GM10248 (cell line): ENCODE data around the gene NUP62.

Source experiments
- CTCF ChIA-PET: fragments of 300-600 bp; sonication (Branson Sonifier 250); formaldehyde crosslinking; extraction: SDS; loops from one replicate; lab custom pipeline; 2021; ENCODE audit warnings: antibody characterized with exemption; lab: Yijun Ruan, JAX
- POLR2A ChIA-PET: fragments of 350-650 bp; sonication (Branson Sonifier 250); formaldehyde crosslinking; extraction: SDS; loops from one replicate; lab custom pipeline; 2020; ENCODE audit warnings: antibody characterized with exemption; lab: Yijun Ruan, JAX
- DNase-seq: peaks from one replicate; pipeline ENCODE4 v3.0.0; 2012; ENCODE audit errors: extremely low spot score
- CTCF ChIP-seq: IDR thresholded peaks from 2 replicates; pipeline ENCODE4 v1.5.1; 2012; ENCODE audit warnings: mild to moderate bottlenecking, low read depth; ENCODE audit errors: extremely low read depth, missing control alignments, control extremely low read depth

NUP62 gene

GRCh38 chr19:49932731-49933131 lies 3.4 kb upstream of the NUP62 start:
- DNase-seq: no peak
- POLR2A ChIA-PET: interaction anchor here (0.6 kb wide), 1 partner anchor 382 kb away, joined by 4 read pairs; no protein-coding TSS in a partner anchor
- no peak for TF ChIP-seq CTCF
- CTCF ChIA-PET: no interaction called here

GRCh38 chr19:49932041-49932451 lies 2.7 kb upstream of the NUP62 start:
- POLR2A ChIA-PET: no interaction called here

GRCh38 chr19:49931293-49932040 lies 2.2 kb upstream of the NUP62 start:
- DNase-seq: no peak
- no peak for TF ChIP-seq CTCF
- ChIA-PET POLR2A (no interaction called here), CTCF (interaction anchor here (1.0 to 4.8 kb wide), 2 partner anchors 18 to 53 kb away, joined by 3 to 23 read pairs; no protein-coding TSS in a partner anchor)

More at GRCh38 chr19:49932041-49932451, 2.7 kb upstream of the NUP62 start:
- CTCF ChIA-PET: no interaction called here
- no peak for TF ChIP-seq CTCF
- no peak for DNase-seq

GRCh38 chr19:49930483-49931011 lies 1.2 kb upstream of the NUP62 start:
- no peak for TF ChIP-seq CTCF
- DNase-seq: no peak
- CTCF ChIA-PET: interaction anchor here (1.0 to 4.8 kb wide), 3 partner anchors 11 to 54 kb away, joined by 3 to 23 read pairs (median 4); no protein-coding TSS in a partner anchor
- POLR2A ChIA-PET: interaction anchor here (0.6 to 3.9 kb wide), 9 partner anchors 9 to 63 kb away, joined by 3 to 36 read pairs (median 4); partner anchors contain the start of genes AKT1S1 and TBC1D17

- DNase-seq: peak; percentile 97
- TF ChIP-seq CTCF: no peak
- CTCF ChIA-PET: interaction anchor here (0.5 to 4.8 kb wide), 4 partner anchors 9 to 54 kb away, joined by 3 to 23 read pairs (median 6); no protein-coding TSS in a partner anchor
- POLR2A ChIA-PET: interaction anchor here (0.6 to 3.9 kb wide), 15 partner anchors 9 to 399 kb away, joined by 3 to 36 read pairs (median 4); partner anchors contain the start of genes AKT1S1 and TBC1D17
These were observed 543 bp upstream of the NUP62 start for GRCh38 chr19:49929611-49930482.
